SJSA1 (cell line): ENCODE data around the gene ADGRB2. TPM values are rescaled to one million over a fixed set of nuclear protein-coding genes. Genes with fewer than 3 reads are reported as not detected.

Source experiments
- DNase-seq, 2 experiments: peaks; one replicate each; pipeline ENCODE4 v3.0.0-alpha.2; 2015 to 2020; ENCODE audit warnings: low spot score in 2 of 2, low read depth in 1 of 2
- H3K27ac ChIP-seq: fragments of 250-450 bp; sonication (Bioruptor Pico); 2 replicates; pipeline ENCODE4 v1.5.1; 2020; ENCODE audit warnings: mild to moderate bottlenecking, moderate library complexity
- H3K27me3 ChIP-seq: fragments of 250-450 bp; sonication (Bioruptor Pico); replicated peaks from 2 replicates; pipeline ENCODE4 v1.5.1; 2020; ENCODE audit warnings: mild to moderate bottlenecking, moderate library complexity
- H3K36me3 ChIP-seq: fragments of 250-450 bp; sonication (Bioruptor Pico); 2 replicates; pipeline ENCODE4 v1.5.1; 2020; ENCODE audit warnings: mild to moderate bottlenecking
- H3K4me1 ChIP-seq: fragments of 250-450 bp; sonication (Bioruptor Pico); replicated peaks from 2 replicates; pipeline ENCODE4 v1.6.1; 2021; ENCODE audit warnings: mild to moderate bottlenecking
- H3K4me3 ChIP-seq: fragments of 250-450 bp; sonication (Bioruptor Pico); 2 replicates; pipeline ENCODE4 v1.5.1; 2020; ENCODE audit warnings: mild to moderate bottlenecking
- H3K9me3 ChIP-seq: fragments of 250-450 bp; sonication (Bioruptor Pico); replicated peaks from 2 replicates; pipeline ENCODE4 v1.5.1; 2020; ENCODE audit warnings: mild to moderate bottlenecking
- total RNA-seq: library from RNA; depleted of rRNA; stranded (reverse); fragments of >200 nt; shearing (Covaris generic); gene quantifications from 2 replicates; pipeline ENCODE4 v1.2.3, GENCODE V29; 2014

ADGRB2 gene
- total RNA-seq, 1 experiment from 2014 or later, result 15.4 TPM

DNA sequence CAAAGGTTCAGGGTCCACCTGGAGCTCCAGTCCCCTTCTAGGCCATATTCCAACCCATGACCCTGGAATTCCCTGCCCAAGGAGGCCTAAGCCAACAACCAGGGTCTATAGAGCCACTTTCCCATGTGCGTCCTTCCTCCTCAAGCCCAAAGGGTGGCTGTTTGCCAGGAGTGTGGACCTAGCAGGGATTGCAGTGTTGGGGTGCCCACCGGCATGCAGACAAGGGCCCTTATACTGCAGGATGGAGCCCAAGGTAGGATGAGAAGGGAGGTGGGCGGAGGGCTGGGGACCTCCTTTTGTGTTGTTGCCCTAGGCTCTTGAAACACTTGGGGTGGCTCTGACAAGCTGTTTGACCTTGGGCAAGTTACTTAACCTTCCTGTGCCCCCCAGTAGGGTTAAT lies 19.7 kb upstream of the ADGRB2 start:
- no peak for DNase-seq
- Histone ChIP-seq H3K36me3 (no peaks in the 10 kb centered on the region), H3K27ac (no peak overlapping the region), H3K9me3 (no peaks in the 10 kb centered on the region), H3K27me3 (no peaks in the 10 kb centered on the region), H3K4me1 (peaks cover 19% of the 10 kb centered on the region), H3K4me3 (no peak overlapping the region)

DNA sequence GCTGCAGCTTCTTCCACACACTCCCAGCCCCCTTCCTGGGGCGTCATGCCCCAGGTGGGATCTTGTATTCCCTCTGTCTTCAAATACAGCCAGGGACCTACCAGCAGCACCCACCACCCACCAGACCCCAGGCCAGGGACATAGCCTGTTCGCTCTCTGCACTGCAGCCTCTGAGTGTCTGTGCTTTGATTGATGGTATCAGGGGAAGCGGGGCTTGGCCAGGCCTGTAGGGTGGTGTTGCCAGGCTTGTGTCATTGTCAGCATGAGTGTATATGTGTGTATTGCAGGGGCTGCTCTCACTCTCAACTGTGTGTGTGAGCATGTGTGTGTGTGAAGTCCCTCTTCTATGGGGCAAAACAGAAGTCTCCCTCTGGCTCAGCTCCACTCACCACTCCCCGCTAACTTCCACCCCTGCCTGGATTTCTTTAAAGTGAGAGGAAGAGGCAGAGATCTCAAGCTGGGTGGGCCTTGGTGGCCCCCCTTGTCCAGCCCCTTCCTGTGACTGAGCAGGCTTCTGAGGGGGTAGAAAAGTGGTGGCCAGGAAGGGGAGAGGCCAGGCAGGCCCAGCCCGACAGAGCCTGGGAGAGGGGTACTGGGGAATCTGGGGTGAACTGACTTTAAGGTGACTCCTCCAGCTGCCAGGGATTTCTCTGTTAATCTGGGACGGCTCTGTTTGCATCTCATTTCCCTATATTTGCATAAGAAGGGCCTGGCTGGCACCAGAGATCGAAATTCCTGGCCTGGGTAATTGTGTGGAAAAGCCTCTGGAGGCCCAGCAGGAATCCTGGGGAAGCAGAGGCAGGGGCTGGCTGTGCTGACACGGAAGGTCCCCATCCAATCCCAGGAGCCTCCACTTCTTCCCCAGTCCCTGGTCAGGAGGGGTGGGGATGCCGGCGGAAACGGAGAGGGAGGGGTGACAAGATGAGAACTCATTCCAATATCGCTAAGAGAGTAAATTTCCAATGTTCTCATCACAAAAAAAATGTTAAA lies 18.6 kb upstream of the ADGRB2 start:
- Histone ChIP-seq H3K4me3 (no peak overlapping the region), H3K27me3 (no peaks in the 10 kb centered on the region), H3K36me3 (no peaks in the 10 kb centered on the region), H3K9me3 (no peaks in the 10 kb centered on the region), H3K27ac (no peak overlapping the region), H3K4me1 (peaks cover 11% of the 10 kb centered on the region)
- no peak for DNase-seq

DNA sequence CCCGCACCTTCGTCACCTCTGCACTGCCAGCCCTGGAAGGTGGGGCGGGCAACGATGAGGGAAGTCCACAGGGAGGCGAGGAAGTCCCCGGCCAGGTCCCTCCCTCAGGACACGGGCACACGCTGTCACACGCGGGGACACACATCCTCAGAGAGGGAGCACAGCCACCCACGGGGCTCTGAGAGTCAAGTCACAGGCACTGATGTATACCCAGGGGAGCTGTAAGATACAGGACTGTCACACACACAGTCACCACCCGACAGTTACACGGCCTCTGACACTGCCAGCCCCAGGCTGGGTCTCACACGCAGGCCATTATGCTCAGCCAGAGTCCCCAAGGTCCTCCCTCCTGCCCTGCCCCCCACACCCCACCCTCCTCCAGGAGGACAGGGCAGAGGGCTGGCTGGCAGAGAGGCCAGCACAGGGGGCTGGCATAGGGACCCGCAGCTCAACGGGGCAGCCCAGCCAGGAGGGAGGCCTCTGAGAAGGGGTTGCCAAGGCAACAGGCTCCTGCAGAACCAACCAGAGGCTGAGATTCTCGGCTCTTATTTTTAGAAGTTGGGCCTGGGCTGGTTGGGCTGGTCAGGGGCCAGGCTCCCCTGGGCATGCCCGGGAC lies 17.7 kb upstream of the ADGRB2 start:
- Histone ChIP-seq H3K4me3 (no peak overlapping the region), H3K9me3 (no peaks in the 10 kb centered on the region), H3K4me1 (peaks cover 9% of the 10 kb centered on the region), H3K27me3 (no peaks in the 10 kb centered on the region), H3K27ac (no peak overlapping the region), H3K36me3 (no peaks in the 10 kb centered on the region)
- DNase-seq, result no peak

DNA sequence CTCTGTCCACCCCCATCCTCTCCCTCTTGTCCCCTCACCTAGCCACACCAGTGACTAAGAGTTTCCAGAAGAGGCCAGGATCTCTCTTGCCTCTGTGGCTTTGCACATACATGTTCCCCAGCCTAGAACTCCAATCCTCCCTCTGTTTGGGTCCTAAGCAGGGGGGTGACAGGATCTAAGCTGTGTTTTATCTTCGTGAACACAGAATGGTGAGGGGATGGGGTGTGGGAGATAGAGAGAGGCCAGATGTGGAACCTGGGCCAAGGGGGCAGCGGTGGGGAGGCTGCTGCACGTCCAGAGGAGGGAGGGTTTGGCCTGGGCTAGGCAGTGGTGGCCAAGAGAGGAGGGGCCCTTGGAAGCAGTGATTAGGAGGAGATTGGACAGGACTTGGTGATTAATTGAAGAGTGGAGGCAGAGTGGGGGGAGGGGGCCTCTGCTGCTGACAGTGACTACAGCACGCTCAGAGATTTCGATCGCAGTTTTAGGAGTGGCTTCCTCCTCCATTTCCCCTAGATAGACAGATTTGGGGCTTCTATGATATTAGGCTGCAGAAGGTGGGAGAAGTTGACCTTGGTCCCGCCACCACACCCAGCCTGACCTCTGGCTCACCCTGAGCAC lies 17.1 kb upstream of the ADGRB2 start:
- Histone ChIP-seq H3K27ac (no peak overlapping the region), H3K36me3 (no peaks in the 10 kb centered on the region), H3K9me3 (no peaks in the 10 kb centered on the region), H3K4me1 (peaks cover 9% of the 10 kb centered on the region), H3K4me3 (no peak overlapping the region), H3K27me3 (no peaks in the 10 kb centered on the region)
- DNase-seq, result no peak

DNA sequence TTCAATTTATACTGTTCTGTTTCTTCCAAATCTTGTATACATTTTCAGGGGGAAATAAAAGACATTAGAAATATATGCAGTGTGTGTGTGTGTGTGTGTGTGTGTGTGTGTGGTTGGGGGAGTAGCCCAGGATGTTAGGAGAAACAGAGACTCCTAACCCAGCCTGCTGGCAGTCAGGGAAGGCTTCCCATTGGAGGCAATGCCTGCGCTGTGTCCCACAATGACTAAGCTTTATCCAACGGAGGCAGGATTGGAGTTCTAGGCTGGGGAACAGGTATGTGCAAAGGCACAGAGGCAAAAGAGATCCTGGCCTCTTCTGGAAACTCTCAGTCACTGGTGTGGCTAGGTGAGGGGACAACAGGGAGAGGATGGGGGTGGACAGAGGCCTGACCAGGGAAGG lies 16.5 kb upstream of the ADGRB2 start:
- peaks cover 9% of the 10 kb centered on the region for H3K4me1 ChIP-seq
- no peak overlapping the region for H3K27ac ChIP-seq
- no peaks in the 10 kb centered on the region for H3K27me3 ChIP-seq
- H3K4me3 ChIP-seq, result no peak overlapping the region
- no peak for DNase-seq
- no peaks in the 10 kb centered on the region for H3K36me3 ChIP-seq
- no peaks in the 10 kb centered on the region for H3K9me3 ChIP-seq

DNA sequence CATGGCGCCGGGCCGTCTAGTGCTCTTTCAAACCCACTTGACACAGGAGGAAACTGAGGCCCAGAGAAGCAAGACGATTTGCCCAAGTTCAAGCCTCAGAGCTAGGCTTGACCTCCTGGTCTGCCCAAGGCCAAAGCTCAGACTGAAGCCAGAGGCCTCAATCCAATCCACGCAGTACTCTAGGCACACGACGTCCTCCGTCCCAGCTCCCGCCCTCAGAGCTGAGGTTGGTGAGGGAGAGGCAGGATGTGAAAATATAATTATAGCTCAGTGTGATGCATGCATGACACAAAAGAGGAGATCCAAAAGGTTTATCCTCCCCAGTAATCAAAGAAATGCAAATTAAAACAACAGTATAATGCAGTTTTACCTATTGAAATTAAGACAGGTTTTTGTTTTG lies 15.5 kb upstream of the ADGRB2 start:
- DNase-seq, result no peak
- no peak overlapping the region for H3K27ac ChIP-seq
- peaks cover 9% of the 10 kb centered on the region for H3K4me1 ChIP-seq
- H3K9me3 ChIP-seq, result no peaks in the 10 kb centered on the region
- no peak overlapping the region for H3K4me3 ChIP-seq
- no peaks in the 10 kb centered on the region for H3K27me3 ChIP-seq
- H3K36me3 ChIP-seq, result no peaks in the 10 kb centered on the region

DNA sequence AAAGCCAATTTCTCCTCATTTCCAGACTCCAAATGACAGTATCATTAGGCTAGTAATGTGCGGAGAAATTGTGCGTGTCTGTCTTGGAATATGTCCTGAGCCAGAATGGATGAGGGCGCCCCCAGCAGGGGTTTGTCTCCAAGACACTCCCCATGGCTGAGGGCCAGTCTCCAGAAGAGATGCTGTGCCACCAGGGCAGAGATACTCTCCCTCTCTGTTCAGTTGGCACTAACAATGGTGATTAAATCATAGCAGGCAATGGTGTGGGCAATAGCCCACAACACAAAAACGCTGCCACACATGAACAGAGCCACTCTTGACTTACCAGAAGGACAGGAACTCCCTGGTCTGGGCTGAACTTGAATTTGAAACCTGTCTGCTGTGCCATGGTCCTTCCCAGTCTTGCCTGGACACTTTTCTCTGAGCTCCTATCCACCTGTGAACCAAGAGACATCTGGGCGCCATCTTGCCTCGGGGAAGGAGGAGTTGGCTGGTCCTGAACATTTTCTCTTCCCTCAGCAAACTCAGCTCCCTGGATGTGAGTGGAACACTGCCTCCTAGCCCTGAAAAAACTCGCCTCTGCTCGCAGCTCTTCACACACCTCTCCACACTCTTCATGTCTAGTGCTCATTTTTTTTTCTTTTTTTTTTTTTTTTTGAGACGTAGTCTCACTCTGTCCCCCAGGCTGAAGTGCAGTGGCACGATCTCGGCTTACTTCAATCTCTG lies 14.8 kb upstream of the ADGRB2 start:
- Histone ChIP-seq H3K9me3 (no peaks in the 10 kb centered on the region), H3K4me1 (peaks cover 9% of the 10 kb centered on the region), H3K4me3 (no peak overlapping the region), H3K27ac (no peak overlapping the region), H3K27me3 (0 out of 2 replicates have a peak, but pooled peaks cover 3% of the 10 kb centered on the region), H3K36me3 (no peaks in the 10 kb centered on the region)
- DNase-seq, result no peak

DNA sequence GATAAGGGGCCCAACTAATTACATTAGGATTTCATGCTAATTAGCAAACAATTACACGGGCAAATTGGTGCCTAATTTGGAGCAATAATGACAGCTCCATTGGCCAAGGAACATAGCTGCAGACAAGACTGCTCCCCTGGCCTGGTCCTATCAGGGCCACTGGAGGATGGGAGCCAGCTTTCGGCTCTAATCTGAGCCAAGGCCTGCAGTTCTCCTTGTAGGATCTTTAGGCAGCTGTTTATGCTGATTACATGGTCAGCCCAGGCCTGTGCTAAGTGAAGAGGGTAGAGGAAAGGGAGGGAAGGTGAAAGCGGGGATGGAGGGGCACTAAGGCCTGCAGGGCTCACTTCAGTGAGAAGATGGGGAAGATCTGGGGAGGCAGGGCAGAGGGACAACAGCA lies 12.4 kb upstream of the ADGRB2 start:
- Histone ChIP-seq H3K27ac (no peak overlapping the region), H3K27me3 (peaks cover 18% of the 10 kb centered on the region), H3K4me1 (peaks cover 5% of the 10 kb centered on the region), H3K9me3 (no peaks in the 10 kb centered on the region), H3K36me3 (no peaks in the 10 kb centered on the region), H3K4me3 (no peak overlapping the region)
- DNase-seq, result no peak

DNA sequence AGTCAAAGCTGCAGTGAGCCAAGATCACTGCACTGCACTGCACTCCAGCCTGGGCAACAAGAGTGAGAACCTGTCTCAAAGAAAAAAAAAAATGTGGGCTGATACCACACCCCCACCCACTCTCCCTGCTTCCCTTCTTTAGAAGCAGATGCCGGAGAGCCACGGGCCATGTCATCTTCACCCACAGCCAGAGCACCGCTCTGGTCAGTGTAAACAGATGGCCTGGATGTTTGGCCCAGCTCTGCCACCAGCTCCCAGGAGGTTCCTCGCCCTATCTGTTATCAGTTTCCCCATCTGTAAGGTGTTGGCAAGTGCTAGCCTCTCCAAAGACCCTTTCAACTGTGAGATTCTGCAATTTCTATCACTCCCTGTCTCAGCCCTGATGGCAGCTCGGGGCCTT lies 11.9 kb upstream of the ADGRB2 start:
- DNase-seq, result no peak
- Histone ChIP-seq H3K4me3 (no peak overlapping the region), H3K27me3 (peaks cover 18% of the 10 kb centered on the region), H3K9me3 (no peaks in the 10 kb centered on the region), H3K36me3 (no peaks in the 10 kb centered on the region), H3K27ac (no peak overlapping the region), H3K4me1 (peaks cover under 1% of the 10 kb centered on the region)

DNA sequence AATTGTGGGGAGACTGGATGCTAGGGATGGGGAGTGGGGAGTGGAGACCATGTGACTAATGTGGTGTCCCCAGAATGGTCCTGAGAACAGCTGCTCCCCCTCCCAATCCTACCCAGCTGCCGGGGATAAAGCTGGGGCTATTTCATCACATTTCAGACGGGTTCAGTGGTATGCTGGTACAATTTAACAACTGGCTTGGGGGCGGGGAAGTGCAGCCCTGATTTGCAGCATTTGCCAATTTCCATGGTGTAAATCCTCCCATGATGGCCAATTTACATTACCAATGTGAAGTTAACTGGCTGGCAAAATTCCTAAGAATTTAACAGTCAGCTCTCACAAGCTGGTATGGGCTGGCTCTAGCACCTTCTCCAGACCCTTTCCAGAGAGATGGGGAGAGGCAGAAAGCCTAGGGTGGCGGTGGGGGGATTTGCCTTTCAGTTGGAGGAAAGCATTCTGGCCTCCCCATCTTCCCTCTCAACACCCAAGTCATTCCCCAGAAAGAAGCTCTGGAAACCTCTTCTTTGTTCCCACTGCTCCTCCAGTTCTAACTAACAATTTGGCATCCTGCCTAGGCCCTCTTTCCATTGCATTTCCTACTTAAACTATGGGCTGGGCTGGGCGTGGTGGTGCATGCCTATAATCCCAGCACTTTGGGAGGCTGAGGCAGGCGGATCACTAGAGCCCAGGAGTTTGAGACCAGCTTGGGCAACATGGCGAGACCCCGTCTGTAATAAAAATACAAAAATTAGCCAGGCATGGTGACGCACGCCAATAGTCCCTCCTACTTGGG lies 11.3 kb upstream of the ADGRB2 start:
- no peak for DNase-seq
- Histone ChIP-seq H3K36me3 (no peaks in the 10 kb centered on the region), H3K27ac (no peak overlapping the region), H3K9me3 (no peaks in the 10 kb centered on the region), H3K4me3 (no peak overlapping the region), H3K27me3 (peaks cover 18% of the 10 kb centered on the region), H3K4me1 (no peaks in the 10 kb centered on the region; the same call in 1 of the 2 replicates)

DNA sequence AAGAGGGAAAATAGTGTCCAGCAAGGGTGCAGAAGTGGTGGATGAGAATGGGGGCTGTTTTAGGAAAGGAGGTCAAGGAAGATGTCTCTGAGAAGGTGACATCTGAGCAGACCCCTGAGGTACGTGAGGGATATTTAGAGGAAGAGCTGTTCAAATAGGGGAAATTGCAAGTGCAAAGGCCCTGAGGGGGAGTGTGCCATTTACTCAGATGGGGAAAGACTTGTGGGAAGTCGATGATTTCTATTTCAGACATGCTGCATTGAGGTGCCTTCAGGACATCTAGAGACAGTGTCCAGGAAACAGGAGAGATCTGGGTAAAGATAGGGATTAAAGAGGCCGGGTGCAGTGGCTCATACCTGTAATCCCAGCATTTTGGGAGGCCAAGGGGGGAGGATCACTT lies 10.4 kb upstream of the ADGRB2 start:
- H3K27ac ChIP-seq, result no peak overlapping the region
- no peak for DNase-seq
- no peaks in the 10 kb centered on the region for H3K9me3 ChIP-seq
- H3K27me3 ChIP-seq, result peaks cover 18% of the 10 kb centered on the region
- H3K36me3 ChIP-seq, result no peaks in the 10 kb centered on the region
- H3K4me3 ChIP-seq, result no peak overlapping the region
- no peaks in the 10 kb centered on the region; the same call in 1 of the 2 replicates for H3K4me1 ChIP-seq

DNA sequence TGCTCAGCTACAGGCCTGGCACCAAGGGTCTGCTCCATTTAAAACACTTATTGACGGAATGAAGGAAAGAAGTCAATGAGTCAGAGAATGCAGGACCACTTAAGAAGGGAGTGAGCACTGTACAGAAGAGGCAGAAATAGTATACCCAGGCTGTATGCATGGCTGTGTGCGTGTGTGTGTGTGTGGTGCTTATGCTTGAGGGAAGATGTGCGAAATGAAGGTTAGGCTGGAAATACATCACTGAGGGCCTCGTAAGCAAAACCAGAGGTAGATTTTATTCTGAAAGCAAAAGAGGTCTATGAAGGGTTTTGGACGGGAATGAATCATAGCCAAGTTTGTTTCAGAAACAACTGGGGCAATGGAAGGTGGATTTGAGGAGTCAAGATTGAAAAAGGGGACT lies 9.7 kb upstream of the ADGRB2 start:
- H3K27me3 ChIP-seq, result peaks cover 18% of the 10 kb centered on the region
- no peaks in the 10 kb centered on the region; the same call in 1 of the 2 replicates for H3K4me1 ChIP-seq
- H3K4me3 ChIP-seq, result no peak overlapping the region
- DNase-seq, result no peak
- no peaks in the 10 kb centered on the region for H3K9me3 ChIP-seq
- no peaks in the 10 kb centered on the region for H3K36me3 ChIP-seq
- no peak overlapping the region for H3K27ac ChIP-seq
